Dermis microvascular lymphatic vessel endothelial cell (primary cell): ENCODE measurements around the gene ZNF217. TPM values are rescaled to one million over a fixed set of nuclear protein-coding genes. Genes with fewer than 3 reads are reported as not detected.
"Not testable (repeated sequence)": the region's sequence is repeated elsewhere in the genome, so short reads cannot be mapped to it uniquely, and the experiment has no call there.

Experiments used
- DNase-seq, 2 donors: peaks; one replicate each; pipeline versions ENCODE4 v3.0.0 to v3.0.0-alpha.2; 2010; ENCODE audit warnings: low read depth in 2 of 2
- total RNA-seq: library from RNA; depleted of rRNA; stranded (reverse); fragments of >200 nt; gene quantifications from 2 replicates; pipeline ENCODE4 v1.2.1, GENCODE V29; 2014

The ZNF217 gene
- total RNA-seq, 1 donor from 2014 or later, result 9.0 TPM

- no peak for DNase-seq
Observed at GRCh38 chr20:53598140-53599043, 4.8 kb upstream of the ZNF217 start.

- no peak for DNase-seq
Observed at GRCh38 chr20:53597521-53598120, 4.0 kb upstream of the ZNF217 start.

- DNase-seq, result no peak
Observed at GRCh38 chr20:53597030-53597482, 3.4 kb upstream of the ZNF217 start.

GRCh38 chr20:53596189-53597001 is 2.8 kb upstream of the ZNF217 start:
- DNase-seq, result not testable (repeated sequence)

GRCh38 chr20:53595742-53596141 is 2.1 kb upstream of the ZNF217 start:
- not testable (repeated sequence) for DNase-seq

- no peak for DNase-seq
Observed at GRCh38 chr20:53595018-53595378, 1.4 kb upstream of the ZNF217 start.

- DNase-seq, result peak; percentile 78 to 95
Observed at GRCh38 chr20:53594068-53595017, 704 bp upstream of the ZNF217 start.

GRCh38 chr20:53592992-53593465 is 610 bp downstream of the ZNF217 start:
- peak in 1 of 2 donors; percentile 30 for DNase-seq

GRCh38 chr20:53592454-53592991 is 1.1 kb downstream of the ZNF217 start:
- peak in 1 of 2 donors; percentile 32 for DNase-seq

GRCh38 chr20:53591941-53592441 is 1.6 kb downstream of the ZNF217 start:
- DNase-seq, result not testable (repeated sequence)

GRCh38 chr20:53591206-53591741 is 2.4 kb downstream of the ZNF217 start:
- not testable (repeated sequence) for DNase-seq

GRCh38 chr20:53590608-53591007 is 3.0 kb downstream of the ZNF217 start:
- DNase-seq, result not testable (repeated sequence)

GRCh38 chr20:53590122-53590521 is 3.5 kb downstream of the ZNF217 start:
- DNase-seq, result not testable (repeated sequence)

- not testable (repeated sequence) for DNase-seq
Observed at GRCh38 chr20:53589321-53590065, 4.1 kb downstream of the ZNF217 start.

- DNase-seq, result not testable (repeated sequence)
Observed at GRCh38 chr20:53587157-53587703, 6.4 kb downstream of the ZNF217 start.

- no peak for DNase-seq
Observed at GRCh38 chr20:53586640-53587039, 7.0 kb downstream of the ZNF217 start.

GRCh38 chr20:53585910-53586309 is 7.7 kb downstream of the ZNF217 start:
- not testable (repeated sequence) for DNase-seq

- not testable (repeated sequence) for DNase-seq
Observed at GRCh38 chr20:53585004-53585569, 8.6 kb downstream of the ZNF217 start.
